K562 (cell line): Measurements from ENCODE around the gene JMJD1C. TPM values are rescaled to one million over a fixed set of nuclear protein-coding genes. Genes with fewer than 3 reads are reported as not detected.

Experiments used
- AFF1 ChIP-seq, 2 experiments: fragments of 450-650 bp; IDR thresholded peaks; 2 replicates each; pipeline ENCODE4 v1.6.1; 2018; ENCODE audit warnings: mild to moderate bottlenecking in 2 of 2, low read depth in 1 of 2; ENCODE audit not compliant: partially characterized antibody in 2 of 2
- BRF2 ChIP-seq: IDR thresholded peaks from 3 replicates; pipeline ENCODE4 v1.6.1; 2011; ENCODE audit warnings: borderline replicate concordance, mild to moderate bottlenecking; ENCODE audit not compliant: insufficient read length, insufficient read depth
- CREB5 ChIP-seq: fragments of 250-450 bp; sonication (Bioruptor Pico); IDR thresholded peaks from 2 replicates; pipeline ENCODE4 v1.5.0; 2020; ENCODE audit warnings: mild to moderate bottlenecking
- ESRRB ChIP-seq: fragments of 250-450 bp; sonication (Bioruptor Pico); IDR thresholded peaks from 2 replicates; pipeline ENCODE4 v1.5.0; 2020; ENCODE audit warnings: mild to moderate bottlenecking, moderate library complexity, borderline replicate concordance
- ETS2 ChIP-seq: IDR thresholded peaks from 2 replicates; pipeline ENCODE4 v1.6.1; 2016; ENCODE audit warnings: borderline replicate concordance, missing genetic modification characterization, mild to moderate bottlenecking, moderate library complexity, missing compliant biosample characterization; ENCODE audit not compliant: poor library complexity, severe bottlenecking
- EWSR1 ChIP-seq: fragments of 450-650 bp; IDR thresholded peaks from 2 replicates; pipeline ENCODE4 v1.6.1; 2018; ENCODE audit warnings: borderline replicate concordance, mild to moderate bottlenecking, low read depth, moderate library complexity; ENCODE audit not compliant: partially characterized antibody
- GTF2F1 ChIP-seq: IDR thresholded peaks from 2 replicates; pipeline ENCODE4 v1.6.1; 2011; ENCODE audit warnings: low read depth, low read length, improper control_type of control experiment
- HMGN3 ChIP-seq: IDR thresholded peaks from 2 replicates; pipeline ENCODE4 v1.6.1; 2011; ENCODE audit warnings: borderline replicate concordance, low read depth, mild to moderate bottlenecking, mixed read lengths, low read length; ENCODE audit not compliant: insufficient read length; ENCODE audit errors: extremely low read depth
- HNRNPH1 ChIP-seq: fragments of 200-400 bp; formaldehyde crosslinking; optimal IDR thresholded peaks from 2 replicates; pipeline ENCODE3; 2017; ENCODE audit warnings: low read depth, mild to moderate bottlenecking, low read length, moderate library complexity
- HNRNPL ChIP-seq: fragments of 200-400 bp; formaldehyde crosslinking; IDR thresholded peaks from 2 replicates; pipeline ENCODE4 v1.6.1; 2017; ENCODE audit warnings: low read depth, mild to moderate bottlenecking, low read length
- PML ChIP-seq: IDR thresholded peaks from 2 replicates; pipeline ENCODE4 v1.6.1; 2012; ENCODE audit warnings: low read length, inconsistent platforms
- SMARCA5 ChIP-seq: fragments of 450-650 bp; IDR thresholded peaks from 2 replicates; pipeline ENCODE4 v1.6.1; 2016
- SMC3 ChIP-seq: conservative IDR thresholded peaks from 2 replicates; pipeline ENCODE4 v1.6.1; 2011; ENCODE audit warnings: low read depth, low read length, improper control_type of control experiment; ENCODE audit not compliant: insufficient read depth
- TCF3 ChIP-seq: sonication (generic); formaldehyde crosslinking; IDR thresholded peaks from 2 replicates; pipeline ENCODE4 v1.4.0; 2020; ENCODE audit warnings: mild to moderate bottlenecking, missing genetic modification reagents
- TEAD4 ChIP-seq, 2 experiments: sonication (generic) in 1 of 2; formaldehyde crosslinking in 1 of 2; IDR thresholded peaks; 2 replicates each; pipeline versions ENCODE4 v1.6.1 to v1.8.0; 2012 to 2022; ENCODE audit warnings: borderline replicate concordance in 1 of 2, inconsistent platforms in 1 of 2, low read length in 1 of 2, mild to moderate bottlenecking in 1 of 2, missing genetic modification reagents in 1 of 2
- ZNF280A ChIP-seq: fragments of 450-650 bp; IDR thresholded peaks from 2 replicates; pipeline ENCODE4 v1.6.1; 2018; ENCODE audit warnings: mild to moderate bottlenecking, low read depth; ENCODE audit not compliant: partially characterized antibody
- ZNF589 ChIP-seq: fragments of 200-800 bp; sonication (Bioruptor generic); IDR thresholded peaks from 2 replicates; pipeline ENCODE4 v1.6.1; 2016; ENCODE audit warnings: low read depth, missing genetic modification characterization, missing compliant biosample characterization
- polyA plus RNA-seq, 8 experiments: library from polyadenylated mRNA; depleted of rRNA in 4 of 8; stranded (reverse) in 5 of 8; unstranded in 3 of 8; fragments of >200 nt; fragmentation: Nextera tagmentation in 2 of 8; fragmentation: Illumina TruSeq in 1 of 8; extraction: Ambion mirVana in 2 of 8; extraction: Trizol in 1 of 8; gene quantifications; 2 replicates each; pipeline versions ENCODE4 v1.2.1 to v1.2.3, GENCODE V29; 2011 to 2014; ENCODE audit warnings: inconsistent platforms in 1 of 8, missing spikeins in 1 of 8
- total RNA-seq, 7 experiments: library from RNA; depleted of rRNA in 6 of 7; stranded (reverse); fragments of >200 nt in 6 of 7; fragmentation: Illumina TruSeq in 2 of 7; extraction: Trizol in 2 of 7; gene quantifications; 2 replicates each; pipeline versions ENCODE4 v1.2.1 to v1.2.3, GENCODE V29; 2011 to 2021; ENCODE audit warnings: low replicate concordance in 1 of 7

Gene JMJD1C
- total and polyA plus RNA-seq, 9 of the 15 experiments (the other 6 are each of a cell fraction or from before 2014, with no cell fraction given): 25.3 to 68.0 (median 47.2) TPM

GRCh38 chr10:63166742-63167258, 299.0 kb downstream of the JMJD1C start (continued):
- no peak for TF ChIP-seq ZNF280A
- TF ChIP-seq ESRRB (CRISPR knock-in tag): no peak
- TF ChIP-seq ZNF589 (CRISPR knock-in tag): no peak
- no peak for TF ChIP-seq TCF3 (CRISPR knock-in tag)
- TF ChIP-seq PML: no peak
- no peak for TF ChIP-seq HMGN3
- TF ChIP-seq BRF2: no peak
- no peak for TF ChIP-seq CREB5
- TF ChIP-seq ETS2: no peak
- TF ChIP-seq TEAD4 (IDR thresholded peaks at IDR 0.05; ENCODE audit: low read length): peak; percentile 39
- TF ChIP-seq TEAD4 (CRISPR knock-in tag; IDR thresholded peaks at IDR 0.05; ENCODE audit: borderline replicate concordance): no peak
- no peak for TF ChIP-seq SMARCA5
- no peak for TF ChIP-seq AFF1 (IDR thresholded peaks at IDR 0.05; ENCODE audit: low read depth in 1 of 2, partially characterized antibody in 2 of 2)
- TF ChIP-seq HNRNPL: no peak
- TF ChIP-seq GTF2F1: no peak
- no peak for TF ChIP-seq EWSR1
- TF ChIP-seq SMC3: peak; percentile 68
- TF ChIP-seq HNRNPH1: no peak
